ENCODE measurements around the gene PIF1.

DNA sequence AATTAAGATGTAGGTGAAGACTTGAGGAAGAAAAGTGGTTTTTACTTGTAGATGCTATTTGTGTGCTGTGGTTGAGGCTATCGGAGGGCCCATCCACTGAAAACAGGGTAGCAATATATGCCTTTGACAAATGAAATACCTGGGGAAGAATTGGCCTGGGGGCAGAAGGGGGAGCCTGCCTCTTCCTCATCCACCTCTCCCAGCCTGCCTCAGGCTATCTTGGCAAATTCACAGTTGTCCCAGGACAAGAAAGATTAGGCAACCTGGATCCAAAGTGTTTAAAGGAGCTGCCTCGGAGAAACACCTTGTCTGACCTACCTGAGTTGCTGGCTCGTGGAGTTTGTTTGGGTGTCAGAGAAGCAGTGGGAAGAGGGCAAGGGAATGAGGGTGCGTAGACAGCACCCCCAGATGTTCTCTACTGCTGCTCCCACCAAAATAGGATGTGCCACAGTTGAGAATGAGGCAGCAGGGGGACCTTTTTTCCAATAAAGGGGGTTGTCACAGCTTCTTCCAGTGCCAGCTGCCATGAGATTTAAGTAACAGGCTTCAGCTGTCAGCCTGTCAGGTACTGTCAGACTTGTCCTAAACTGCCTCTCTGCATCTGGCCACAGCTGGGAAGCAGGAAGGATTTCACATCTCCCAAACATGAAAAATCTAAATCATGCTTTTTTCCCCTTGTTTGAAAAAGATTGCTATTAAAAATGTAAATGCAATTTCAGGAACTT is 25.5 kb upstream of the PIF1 start:
- no peak for TF ChIP-seq FOXA1 (IDR thresholded peaks at IDR 0.05)
- TF ChIP-seq, protein P1, sequence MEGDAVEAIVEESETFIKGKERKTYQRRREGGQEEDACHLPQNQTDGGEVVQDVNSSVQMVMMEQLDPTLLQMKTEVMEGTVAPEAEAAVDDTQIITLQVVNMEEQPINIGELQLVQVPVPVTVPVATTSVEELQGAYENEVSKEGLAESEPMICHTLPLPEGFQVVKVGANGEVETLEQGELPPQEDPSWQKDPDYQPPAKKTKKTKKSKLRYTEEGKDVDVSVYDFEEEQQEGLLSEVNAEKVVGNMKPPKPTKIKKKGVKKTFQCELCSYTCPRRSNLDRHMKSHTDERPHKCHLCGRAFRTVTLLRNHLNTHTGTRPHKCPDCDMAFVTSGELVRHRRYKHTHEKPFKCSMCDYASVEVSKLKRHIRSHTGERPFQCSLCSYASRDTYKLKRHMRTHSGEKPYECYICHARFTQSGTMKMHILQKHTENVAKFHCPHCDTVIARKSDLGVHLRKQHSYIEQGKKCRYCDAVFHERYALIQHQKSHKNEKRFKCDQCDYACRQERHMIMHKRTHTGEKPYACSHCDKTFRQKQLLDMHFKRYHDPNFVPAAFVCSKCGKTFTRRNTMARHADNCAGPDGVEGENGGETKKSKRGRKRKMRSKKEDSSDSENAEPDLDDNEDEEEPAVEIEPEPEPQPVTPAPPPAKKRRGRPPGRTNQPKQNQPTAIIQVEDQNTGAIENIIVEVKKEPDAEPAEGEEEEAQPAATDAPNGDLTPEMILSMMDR (IDR thresholded peaks at IDR 0.05; ENCODE audit: low read depth, low read length, missing input control), result no peak
- TF ChIP-seq RAD21 (IDR thresholded peaks at IDR 0.05), result no peak
- no peak for TF ChIP-seq YY1 (IDR thresholded peaks at IDR 0.05)

All from liver (tissue), 3 donors.